Tibial nerve (tissue), 4 donors: ENCODE data around the gene CLIC1. TPM values are rescaled to one million over a fixed set of nuclear protein-coding genes. Genes with fewer than 3 reads are reported as not detected.
A peak's percentile ranks its signal among the peaks of the same experiment; 100 is the strongest.

Experiments used
- DNase-seq, 2 donors: peaks; one replicate each; pipeline ENCODE4 v3.0.0-alpha.2; 2019; ENCODE audit warnings: low spot score in 2 of 2
- H3K27ac ChIP-seq, 4 donors: fragments of 200-600 bp; sonication (generic) in 3 of 4; one replicate each; pipeline ENCODE4 v1.5.1; 2017 to 2019; ENCODE audit warnings: mild to moderate bottlenecking in 1 of 4
- H3K27me3 ChIP-seq, 2 donors: fragments of 200-600 bp; sonication (generic) in 1 of 2; one replicate each; pipeline versions ENCODE4 v1.5.1 to v1.6.0; 2017 to 2019
- H3K36me3 ChIP-seq, 3 donors: fragments of 200-600 bp; sonication (generic); one replicate each; pipeline ENCODE4 v1.5.1; 2018 to 2019
- H3K4me1 ChIP-seq, 4 donors: fragments of 200-600 bp; sonication (generic) in 3 of 4; one replicate each; pipeline ENCODE4 v1.5.1; 2017 to 2019
- H3K4me3 ChIP-seq, 4 donors: fragments of 200-600 bp; sonication (generic) in 3 of 4; one replicate each; pipeline ENCODE4 v1.5.1; 2017 to 2019; ENCODE audit warnings: mild to moderate bottlenecking in 1 of 4, moderate library complexity in 1 of 4
- H3K9me3 ChIP-seq, 4 donors: fragments of 200-600 bp; sonication (generic) in 3 of 4; one replicate each; pipeline ENCODE4 v1.5.1; 2017 to 2019
- EP300 ChIP-seq, 2 donors: sonication (generic); formaldehyde crosslinking; IDR thresholded peaks; one replicate each; pipeline ENCODE4 v1.6.1; 2017; ENCODE audit warnings: antibody characterized with exemption in 2 of 2, mild to moderate bottlenecking in 1 of 2
- POLR2A ChIP-seq, 2 donors: fragments of 450-650 bp; IDR thresholded peaks; one replicate each; pipeline ENCODE4 v1.6.1; 2017; ENCODE audit warnings: antibody characterized with exemption in 2 of 2, mild to moderate bottlenecking in 2 of 2, moderate library complexity in 2 of 2
- WGBS, 2 donors: methylation state at CpG; one replicate each; pipeline ENCODE4 v1.1.5; 2018; 5-methylcytosine and 5-hydroxymethylcytosine counted together
- total RNA-seq, 4 donors: library from RNA; depleted of rRNA; stranded (reverse); fragments of >200 nt; gene quantifications; one replicate each; pipeline ENCODE4 v1.1.0, GENCODE V29; 2016
- TF ChIP-seq, protein P1 (sequence below), 5 experiments: fragments of 200-600 bp in 3 of 5; fragments of 450-650 bp in 2 of 5; sonication (generic) in 3 of 5; IDR thresholded peaks; one replicate each; pipeline ENCODE4 v1.5.1; 2016 to 2019; ENCODE audit warnings: antibody characterized with exemption in 5 of 5, mild to moderate bottlenecking in 3 of 5, moderate library complexity in 2 of 5

CLIC1 gene
- total RNA-seq, 4 donors from 2014 or later = 216 to 341 (median 246) TPM

DNA sequence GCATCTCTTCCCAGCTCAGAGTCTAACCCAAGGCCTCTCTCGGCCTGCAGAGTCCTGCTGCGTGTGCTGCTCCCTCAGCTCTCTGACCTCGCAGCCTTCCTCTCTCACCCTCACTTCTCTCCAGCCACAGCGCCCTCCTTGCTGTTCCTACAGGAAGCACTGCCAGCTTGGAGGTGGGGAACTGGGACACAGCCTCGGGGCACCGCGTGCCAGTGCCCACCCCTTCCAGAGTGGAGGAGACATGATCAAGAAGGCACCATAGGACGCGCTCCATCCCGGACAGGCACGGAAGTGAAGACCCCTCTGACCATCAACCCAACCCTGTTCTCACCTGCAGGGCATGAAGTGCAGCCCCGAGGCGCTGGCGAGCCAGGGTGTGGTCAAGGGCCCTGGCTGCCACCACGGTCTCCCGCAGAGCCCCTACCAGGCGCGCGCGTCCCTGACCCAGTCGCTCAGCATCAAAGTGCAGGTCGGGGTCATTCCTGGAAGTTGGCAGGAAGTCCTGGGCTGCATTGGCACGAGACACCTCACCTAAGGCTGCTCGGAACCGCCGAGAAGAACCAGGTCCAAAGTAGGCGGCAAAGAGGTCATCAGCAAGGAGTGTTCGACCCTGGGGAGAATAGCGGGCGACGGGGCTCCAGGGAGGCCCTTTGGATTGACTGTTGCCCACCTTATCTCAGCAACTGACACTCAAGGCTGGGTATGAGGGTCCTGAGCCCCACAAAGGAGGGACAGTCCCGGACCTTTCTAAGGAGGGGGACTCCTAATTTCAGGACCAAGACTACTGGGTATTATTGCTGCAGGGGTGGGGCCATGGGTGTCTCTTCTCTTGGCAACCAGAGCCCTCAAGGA, 39.5 kb upstream of the CLIC1 start:
- peaks cover 0 to 10% (median 9%) of the 10 kb centered on the region in 4 donors for H3K4me1 ChIP-seq
- no peaks in the 10 kb centered on the region for H3K9me3 ChIP-seq
- TF ChIP-seq EP300 (IDR thresholded peaks at IDR 0.05) (no peak), POLR2A (IDR thresholded peaks at IDR 0.05) (no peak)
- TF ChIP-seq, protein P1, sequence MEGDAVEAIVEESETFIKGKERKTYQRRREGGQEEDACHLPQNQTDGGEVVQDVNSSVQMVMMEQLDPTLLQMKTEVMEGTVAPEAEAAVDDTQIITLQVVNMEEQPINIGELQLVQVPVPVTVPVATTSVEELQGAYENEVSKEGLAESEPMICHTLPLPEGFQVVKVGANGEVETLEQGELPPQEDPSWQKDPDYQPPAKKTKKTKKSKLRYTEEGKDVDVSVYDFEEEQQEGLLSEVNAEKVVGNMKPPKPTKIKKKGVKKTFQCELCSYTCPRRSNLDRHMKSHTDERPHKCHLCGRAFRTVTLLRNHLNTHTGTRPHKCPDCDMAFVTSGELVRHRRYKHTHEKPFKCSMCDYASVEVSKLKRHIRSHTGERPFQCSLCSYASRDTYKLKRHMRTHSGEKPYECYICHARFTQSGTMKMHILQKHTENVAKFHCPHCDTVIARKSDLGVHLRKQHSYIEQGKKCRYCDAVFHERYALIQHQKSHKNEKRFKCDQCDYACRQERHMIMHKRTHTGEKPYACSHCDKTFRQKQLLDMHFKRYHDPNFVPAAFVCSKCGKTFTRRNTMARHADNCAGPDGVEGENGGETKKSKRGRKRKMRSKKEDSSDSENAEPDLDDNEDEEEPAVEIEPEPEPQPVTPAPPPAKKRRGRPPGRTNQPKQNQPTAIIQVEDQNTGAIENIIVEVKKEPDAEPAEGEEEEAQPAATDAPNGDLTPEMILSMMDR (IDR thresholded peaks at IDR 0.05) = no peak
- H3K27me3 ChIP-seq = no peaks in the 10 kb centered on the region
- peak overlapping the region in 1 of 4 donors; percentile 32 for H3K27ac ChIP-seq
- no peak for DNase-seq
- peaks cover 0 to 32% (median 15%) of the 10 kb centered on the region in 3 donors for H3K36me3 ChIP-seq
- no peak overlapping the region for H3K4me3 ChIP-seq
- WGBS, 2 donors = 86 to 91% methylated on average over 25 to 31 of the region's 32 CpGs

GRCh38 chr6:31775184-31775583, 38.9 kb upstream of the CLIC1 start:
- WGBS, 2 donors = 81 to 92% methylated on average over 4 of the region's 4 CpGs
- Histone ChIP-seq H3K9me3 (no peaks in the 10 kb centered on the region), H3K27me3 (no peaks in the 10 kb centered on the region), H3K4me1 (peaks cover 0 to 10% (median 9%) of the 10 kb centered on the region in 4 donors), H3K27ac (no peak overlapping the region), H3K4me3 (no peak overlapping the region), H3K36me3 (peaks cover 0 to 26% (median 14%) of the 10 kb centered on the region in 3 donors)
- TF ChIP-seq POLR2A (IDR thresholded peaks at IDR 0.05) (no peak), EP300 (IDR thresholded peaks at IDR 0.05) (no peak)
- TF ChIP-seq, protein P1 (IDR thresholded peaks at IDR 0.05) = no peak
- no peak for DNase-seq

DNA sequence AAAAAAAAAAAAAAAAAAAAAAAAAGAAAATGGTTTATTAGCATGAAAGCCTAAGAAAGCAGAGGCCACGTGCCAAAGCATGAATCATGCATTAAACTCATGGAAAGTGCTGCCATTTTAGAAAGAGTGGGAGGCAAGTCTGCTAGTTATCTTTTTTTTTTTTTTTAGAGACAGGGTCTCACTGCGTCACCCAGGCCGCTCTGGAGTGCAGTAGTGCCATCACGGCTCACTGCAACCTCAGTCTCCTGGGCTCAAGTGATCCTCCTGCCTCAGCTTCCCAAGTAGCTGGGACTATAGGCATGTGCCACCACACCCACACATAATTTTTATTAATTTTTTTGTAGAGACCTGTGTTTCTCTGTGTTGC, 35.6 kb upstream of the CLIC1 start:
- H3K27me3 ChIP-seq = no peaks in the 10 kb centered on the region
- H3K27ac ChIP-seq = no peak overlapping the region
- WGBS, 2 donors = 63 to 64% methylated on average over 4 of the region's 4 CpGs
- no peak for TF ChIP-seq EP300 (IDR thresholded peaks at IDR 0.05)
- TF ChIP-seq POLR2A (IDR thresholded peaks at IDR 0.05) = no peak
- TF ChIP-seq, protein P1 (IDR thresholded peaks at IDR 0.05) = no peak
- peaks cover 0 to 4% (median 4%) of the 10 kb centered on the region in 4 donors for H3K4me1 ChIP-seq
- no peak for DNase-seq
- no peak overlapping the region for H3K4me3 ChIP-seq
- H3K9me3 ChIP-seq = no peaks in the 10 kb centered on the region
- H3K36me3 ChIP-seq = no peaks in the 10 kb centered on the region

DNA sequence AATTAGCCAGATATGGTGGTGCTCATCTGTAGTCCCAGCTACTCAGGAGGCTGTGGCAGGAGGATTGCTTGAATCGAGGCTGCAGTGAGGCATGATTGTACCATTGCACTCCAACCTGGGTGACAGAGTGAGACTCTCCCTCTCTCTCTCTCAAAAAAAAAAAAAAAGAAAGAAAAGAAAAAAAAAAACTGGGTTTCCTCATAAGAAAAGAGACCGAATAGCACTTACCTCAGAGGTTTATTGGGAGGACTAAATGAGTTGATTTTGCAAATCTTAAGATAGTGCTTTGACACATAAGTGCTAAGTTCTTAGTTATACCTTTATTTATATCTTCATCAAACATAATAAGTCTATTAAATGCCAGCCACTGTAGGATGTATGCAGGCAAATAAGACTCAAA, 34.5 kb upstream of the CLIC1 start:
- TF ChIP-seq POLR2A (IDR thresholded peaks at IDR 0.05) = no peak
- no peak for TF ChIP-seq EP300 (IDR thresholded peaks at IDR 0.05)
- TF ChIP-seq, protein P1 (IDR thresholded peaks at IDR 0.05) = no peak
- 90 to 91% methylated on average over 2 of the region's 2 CpGs for WGBS, 2 donors

DNA sequence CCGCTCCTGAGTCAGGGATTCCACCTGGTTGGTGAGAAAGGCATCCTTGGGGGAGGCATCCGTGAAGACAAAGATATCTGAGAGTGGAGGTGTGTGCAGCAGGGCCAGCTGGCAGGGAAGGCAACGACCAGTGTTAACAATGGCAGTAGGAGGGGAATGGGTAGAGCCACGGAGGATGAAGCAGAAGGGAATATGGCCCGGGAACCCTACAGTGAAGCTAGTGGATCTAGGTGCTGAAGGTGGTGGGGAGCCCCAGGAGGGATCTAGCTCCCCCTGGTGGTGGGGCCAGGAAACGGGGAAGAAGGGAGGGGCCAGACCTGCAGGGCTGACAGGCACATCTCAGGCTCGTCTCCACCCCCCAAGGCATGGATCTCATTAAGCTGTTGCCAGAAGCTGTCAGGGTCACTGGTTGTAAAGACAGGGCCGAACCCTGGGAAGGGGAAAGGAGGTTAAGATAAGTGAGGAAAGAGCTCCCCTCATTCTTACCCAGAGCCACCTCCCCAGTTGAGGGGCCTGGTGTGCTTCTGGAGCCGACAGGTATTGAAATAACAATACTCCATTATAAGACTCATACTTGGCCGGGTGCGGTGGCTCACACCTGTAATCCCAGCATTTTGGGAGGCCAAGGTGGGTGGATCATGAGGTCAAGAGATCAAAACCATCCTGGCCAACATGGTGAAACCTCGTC, 33.5 kb upstream of the CLIC1 start:
- WGBS, 2 donors = 62 to 63% methylated on average over 12 of the region's 12 CpGs
- peaks cover 0 to 11% (median 0%) of the 10 kb centered on the region in 4 donors for H3K4me1 ChIP-seq
- H3K36me3 ChIP-seq = no peaks in the 10 kb centered on the region
- H3K27me3 ChIP-seq = no peaks in the 10 kb centered on the region
- no peak overlapping the region for H3K4me3 ChIP-seq
- no peak for TF ChIP-seq EP300 (IDR thresholded peaks at IDR 0.05)
- no peak for TF ChIP-seq POLR2A (IDR thresholded peaks at IDR 0.05)
- TF ChIP-seq, protein P1 (IDR thresholded peaks at IDR 0.05) = peak; percentile 31 to 81 (median 60)
- no peaks in the 10 kb centered on the region for H3K9me3 ChIP-seq
- DNase-seq = peak; percentile 47 to 57
- H3K27ac ChIP-seq = no peak overlapping the region

More for the DNA sequence above, 34.5 kb upstream of the CLIC1 start:
- Histone ChIP-seq H3K9me3 (no peaks in the 10 kb centered on the region), H3K36me3 (no peaks in the 10 kb centered on the region), H3K27me3 (no peaks in the 10 kb centered on the region), H3K27ac (no peak overlapping the region), H3K4me1 (peaks cover 0 to 9% (median 0%) of the 10 kb centered on the region in 4 donors), H3K4me3 (no peak overlapping the region)
- no peak for DNase-seq
